GM12872 (cell line): ENCODE measurements around the gene PNPLA6.

Source experiments
- TF ChIP-seq, protein P1 (sequence below): IDR thresholded peaks from 3 replicates; pipeline ENCODE4 v1.5.1; 2011; ENCODE audit warnings: low read depth, mild to moderate bottlenecking, low read length, moderate library complexity; ENCODE audit not compliant: insufficient read depth

Gene PNPLA6

GRCh38 chr19:7547159-7547558 lies 11.6 kb downstream of the PNPLA6 start:
- TF ChIP-seq, protein P1, sequence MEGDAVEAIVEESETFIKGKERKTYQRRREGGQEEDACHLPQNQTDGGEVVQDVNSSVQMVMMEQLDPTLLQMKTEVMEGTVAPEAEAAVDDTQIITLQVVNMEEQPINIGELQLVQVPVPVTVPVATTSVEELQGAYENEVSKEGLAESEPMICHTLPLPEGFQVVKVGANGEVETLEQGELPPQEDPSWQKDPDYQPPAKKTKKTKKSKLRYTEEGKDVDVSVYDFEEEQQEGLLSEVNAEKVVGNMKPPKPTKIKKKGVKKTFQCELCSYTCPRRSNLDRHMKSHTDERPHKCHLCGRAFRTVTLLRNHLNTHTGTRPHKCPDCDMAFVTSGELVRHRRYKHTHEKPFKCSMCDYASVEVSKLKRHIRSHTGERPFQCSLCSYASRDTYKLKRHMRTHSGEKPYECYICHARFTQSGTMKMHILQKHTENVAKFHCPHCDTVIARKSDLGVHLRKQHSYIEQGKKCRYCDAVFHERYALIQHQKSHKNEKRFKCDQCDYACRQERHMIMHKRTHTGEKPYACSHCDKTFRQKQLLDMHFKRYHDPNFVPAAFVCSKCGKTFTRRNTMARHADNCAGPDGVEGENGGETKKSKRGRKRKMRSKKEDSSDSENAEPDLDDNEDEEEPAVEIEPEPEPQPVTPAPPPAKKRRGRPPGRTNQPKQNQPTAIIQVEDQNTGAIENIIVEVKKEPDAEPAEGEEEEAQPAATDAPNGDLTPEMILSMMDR, result no peak

- TF ChIP-seq, protein P1, result no peak
Observed at GRCh38 chr19:7549429-7550148, 14.1 kb downstream of the PNPLA6 start.

- TF ChIP-seq, protein P1, result no peak
Observed at GRCh38 chr19:7550169-7550770, 14.8 kb downstream of the PNPLA6 start.

GRCh38 chr19:7550987-7551761 lies 15.7 kb downstream of the PNPLA6 start:
- TF ChIP-seq, protein P1, result no peak

GRCh38 chr19:7552781-7553180 lies 17.3 kb downstream of the PNPLA6 start:
- TF ChIP-seq, protein P1, result no peak

DNA sequence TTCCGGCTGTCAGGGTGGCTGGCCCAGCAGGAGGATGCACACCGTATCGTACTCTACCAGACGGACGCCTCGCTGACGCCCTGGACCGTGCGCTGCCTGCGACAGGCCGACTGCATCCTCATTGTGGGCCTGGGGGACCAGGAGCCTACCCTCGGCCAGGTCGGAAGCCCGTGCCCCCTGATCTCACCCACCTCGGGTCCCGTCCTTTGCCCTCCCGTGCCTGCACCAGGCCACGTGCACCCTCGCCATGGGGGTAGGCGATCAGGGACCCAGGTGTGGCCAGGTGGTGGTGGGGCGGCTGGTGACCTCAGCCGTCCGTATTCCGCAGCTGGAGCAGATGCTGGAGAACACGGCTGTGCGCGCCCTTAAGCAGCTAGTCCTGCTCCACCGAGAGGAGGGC lies 19.0 kb downstream of the PNPLA6 start:
- TF ChIP-seq, protein P1, result no peak
